B cell (primary cell): Measurements from ENCODE around the gene PPP1R14B. TPM values are rescaled to one million over a fixed set of nuclear protein-coding genes. Genes with fewer than 3 reads are reported as not detected.

Experiments
- ATAC-seq: fragments of 200-7000 bp; cut with Tn5 transposase; one replicate; pipeline ENCODE4 v1.10.0; 2021; ENCODE audit warnings: low read depth, mild to moderate bottlenecking, moderate number of reproducible peaks, moderate library complexity
- CTCF ChIA-PET: fragments of 350-600 bp; sonication (Branson Sonifier 250); formaldehyde crosslinking; loops from one replicate; lab custom pipeline; 2021; ENCODE audit warnings: antibody characterized with exemption, inconsistent platforms; lab: Charles Lee
- POLR2A ChIA-PET: fragments of 350-600 bp; sonication (Branson Sonifier 250); formaldehyde crosslinking; loops from one replicate; lab custom pipeline; 2021; ENCODE audit warnings: antibody characterized with exemption; lab: Charles Lee
- DNase-seq: peaks from one replicate; pipeline ENCODE4 v3.0.0; 2013
- H2AFZ ChIP-seq: 2 replicates; pipeline ENCODE4 v1.6.1; 2012; ENCODE audit warnings: mild to moderate bottlenecking, low read depth, low read length; ENCODE audit not compliant: insufficient read depth, poor library complexity, severe bottlenecking
- H3K27ac ChIP-seq, 2 donors: 1 replicate in 1 of 2; 2 replicates in 1 of 2; pipeline ENCODE4 v1.5.1; 2012 to 2013; ENCODE audit warnings: low read length in 2 of 2, mild to moderate bottlenecking in 2 of 2, moderate library complexity in 1 of 2
- H3K27me3 ChIP-seq, 4 experiments: fragments of 200-600 bp in 1 of 4; sonication (generic) in 1 of 4; replicated peaks in 1 of 4; 1 replicate in 2 of 4; 2 replicates in 2 of 4; pipeline versions ENCODE4 v1.6.1 to v1.7.0; 2013 to 2016; ENCODE audit warnings: low read length in 3 of 4, mild to moderate bottlenecking in 2 of 4, mixed read lengths in 1 of 4, moderate library complexity in 1 of 4; ENCODE audit not compliant: insufficient read depth in 4 of 4, control insufficient read depth in 3 of 4; ENCODE audit errors: control extremely low read depth in 1 of 4
- H3K36me3 ChIP-seq, 2 experiments: replicated peaks in 1 of 2; 1 replicate in 1 of 2; 2 replicates in 1 of 2; pipeline versions ENCODE4 v1.6.1 to v1.7.1; 2013; ENCODE audit warnings: low read length in 1 of 2; ENCODE audit not compliant: insufficient read depth in 2 of 2, control insufficient read depth in 1 of 2; ENCODE audit errors: control extremely low read depth in 1 of 2, extremely low read depth in 1 of 2
- H3K4me1 ChIP-seq, 2 donors: fragments of 200-600 bp in 1 of 2; sonication (generic) in 1 of 2; 1 replicate in 1 of 2; 2 replicates in 1 of 2; pipeline versions ENCODE4 v1.5.1 to v1.6.1; 2013 to 2017; ENCODE audit warnings: low read length in 2 of 2; ENCODE audit not compliant: control insufficient read depth in 2 of 2, insufficient read depth in 2 of 2
- H3K4me2 ChIP-seq: replicated peaks from 2 replicates; pipeline ENCODE3; 2012; ENCODE audit warnings: mild to moderate bottlenecking, low read depth, low read length; ENCODE audit not compliant: poor library complexity, severe bottlenecking
- H3K4me3 ChIP-seq, 5 experiments: fragments of 200-600 bp in 1 of 5; sonication (generic) in 1 of 5; 1 replicate in 3 of 5; 2 replicates in 2 of 5; pipeline versions ENCODE4 v1.5.1 to v1.7.0; 2011 to 2016; ENCODE audit warnings: low read length in 4 of 5, mild to moderate bottlenecking in 4 of 5, low read depth in 2 of 5, control low read depth in 1 of 5, moderate library complexity in 1 of 5; ENCODE audit not compliant: insufficient read depth in 1 of 5; ENCODE audit errors: control extremely low read depth in 1 of 5, extremely low read depth in 1 of 5
- H3K79me2 ChIP-seq: fragments of 200-600 bp; sonication (generic); one replicate; pipeline ENCODE4 v1.6.0; 2016; ENCODE audit warnings: low read length; ENCODE audit not compliant: control insufficient read depth, insufficient read depth
- H3K9ac ChIP-seq: fragments of 200-600 bp; sonication (generic); 2 replicates; pipeline ENCODE4 v1.6.1; 2017; ENCODE audit warnings: mild to moderate bottlenecking, low read length, moderate library complexity
- H3K9me3 ChIP-seq, 3 donors: one replicate each; pipeline versions ENCODE4 v1.6.1 to v1.7.1; 2013; ENCODE audit warnings: low read length in 2 of 3; ENCODE audit not compliant: control insufficient read depth in 2 of 3, insufficient read depth in 1 of 3; ENCODE audit errors: control extremely low read depth in 1 of 3
- H4K20me1 ChIP-seq: 2 replicates; pipeline ENCODE4 v1.6.0; 2012; ENCODE audit warnings: mild to moderate bottlenecking, low read length; ENCODE audit not compliant: insufficient read depth, control insufficient read depth, poor library complexity, severe bottlenecking
- H3K27ac Mint-ChIP-seq: one replicate; pipeline ENCODE4 v1.8.0; 2021; ENCODE audit warnings: mixed read lengths
- H3K27me3 Mint-ChIP-seq: one replicate; pipeline ENCODE4 v1.8.0; 2021; ENCODE audit warnings: mixed read lengths
- H3K4me1 Mint-ChIP-seq: one replicate; pipeline ENCODE4 v1.8.0; 2021; ENCODE audit warnings: mixed read lengths
- H3K4me3 Mint-ChIP-seq: one replicate; pipeline ENCODE4 v1.8.0; 2021; ENCODE audit warnings: mixed read lengths
- H3K9me3 Mint-ChIP-seq: one replicate; pipeline ENCODE4 v1.8.0; 2022; ENCODE audit warnings: mixed read lengths; ENCODE audit not compliant: insufficient read depth
- CTCF ChIP-seq: fragments of 200-600 bp; IDR thresholded peaks from one replicate; pipeline ENCODE4 v1.8.0; 2022; ENCODE audit warnings: antibody characterized with exemption, mild to moderate bottlenecking
- EZH2 ChIP-seq: IDR thresholded peaks from 2 replicates; pipeline ENCODE4 v1.6.1; 2012; ENCODE audit warnings: borderline replicate concordance, low read depth, mild to moderate bottlenecking, moderate library complexity, low read length; ENCODE audit not compliant: insufficient read depth, poor library complexity, severe bottlenecking
- WGBS: methylation state at CpG from one replicate; pipeline ENCODE4 v1.1.5; 2013; ENCODE audit warnings: missing lambda C conversion rate; ENCODE audit not compliant: insufficient coverage; 5-methylcytosine and 5-hydroxymethylcytosine counted together
- intact Hi-C: fragments of 100-400 bp; cut with micrococcal nuclease; formaldehyde crosslinking; loops from one replicate; pipeline ENCODE4 v1.10.0; 2022
- polyA plus RNA-seq: library from polyadenylated mRNA; depleted of rRNA; stranded (reverse); fragments of >200 nt; gene quantifications from 2 replicates; pipeline ENCODE4 v1.2.3, GENCODE V29; 2012
- total RNA-seq, 2 donors: library from RNA; stranded (reverse); fragments of 120-200 nt in 1 of 2; gene quantifications; 1 replicate in 1 of 2; 2 replicates in 1 of 2; pipeline versions ENCODE4 v1.2.3 to v1.2.4, GENCODE V29; 2013 to 2022

The PPP1R14B gene
- total and polyA plus RNA-seq, 2 donors (not counting 1 experiment from before 2014, with no cell fraction given) = 41.2 to 51.0 TPM

GRCh38 chr11:64233913-64234586, 12.7 kb downstream of the PPP1R14B start, which contains the start of gene VEGFB:
Gene VEGFB, plus strand, starts transcription at chr11:64234584. Its CDS starts 250 bp downstream, at chr11:64234834.
- ChIA-PET CTCF (interaction anchor here (1.0 to 2.2 kb wide), 2 partner anchors 10 to 29 kb away, joined by 5 to 10 read pairs; no protein-coding TSS in a partner anchor), POLR2A (interaction anchor here (0.9 to 2.4 kb wide), 4 partner anchors 11 to 38 kb away, joined by 3 to 7 read pairs (median 4); partner anchors contain the start of gene FERMT3)
- Histone ChIP-seq H3K27me3 (no peaks in the 10 kb centered on the region), H3K4me1 (peaks cover 34 to 70% of the 10 kb centered on the region in 2 donors), H3K4me2 (peak within 1 kb of the TSS; percentile 99), H3K4me3 (peak within 1 kb of the TSS; percentile 53 to 84 (median 67)), H3K9ac (peak within 1 kb of the TSS; percentile 89), H3K27ac (peak within 1 kb of the TSS; percentile 65 to 85), H3K36me3 (peaks cover 0 to 27% of the 10 kb centered on the region in 2 experiments), H4K20me1 (peaks cover 25% of the 10 kb centered on the region), H3K9me3 (no peaks in the 10 kb centered on the region), H3K79me2 (peaks cover 23% of the 10 kb centered on the region), H2AFZ (peak within 1 kb of the TSS; percentile 64)
- Mint-ChIP-seq H3K27me3 (no peaks in the 10 kb centered on the region), H3K4me3 (peak within 1 kb of the TSS; percentile 96), H3K4me1 (peaks cover 65% of the 10 kb centered on the region), H3K9me3 (no peaks in the 10 kb centered on the region), H3K27ac (peak within 1 kb of the TSS; percentile 96)
- intact Hi-C loops = loop anchor here (1.0 kb wide), 1 partner anchor 8 kb away; the partner anchor contains the start of genes NUDT22 and TRPT1
- WGBS = 11% methylated on average over 49 of the region's 62 CpGs
- TF ChIP-seq CTCF = no peak
- no peak for TF ChIP-seq EZH2
- ATAC-seq (peak; percentile 59), DNase-seq (peak; percentile 81)

- Histone ChIP-seq H2AFZ (no peak overlapping the region), H4K20me1 (peaks cover 25% of the 10 kb centered on the region), H3K27ac (no peak overlapping the region)
Measured at GRCh38 chr11:64232967-64233315, 13.8 kb downstream of the PPP1R14B start.

More at GRCh38 chr11:64232967-64233315, 13.8 kb downstream of the PPP1R14B start:
- peaks cover 0 to 16% of the 10 kb centered on the region in 2 experiments for H3K36me3 ChIP-seq
- H3K9me3 Mint-ChIP-seq = no peaks in the 10 kb centered on the region
- ChIA-PET POLR2A (interaction anchor here (0.7 to 2.4 kb wide), 8 partner anchors 8 to 68 kb away, joined by 3 to 11 read pairs (median 6); partner anchors contain the start of genes FKBP2 and STIP1), CTCF (interaction anchor here (0.7 to 1.6 kb wide), 7 partner anchors 9 to 72 kb away, joined by 3 to 6 read pairs (median 3); partner anchors contain the start of gene ESRRA)
- H3K4me1 ChIP-seq = peaks cover 35 to 62% of the 10 kb centered on the region in 2 donors
- intact Hi-C loops = no loop called here
- no peaks in the 10 kb centered on the region for H3K27me3 ChIP-seq
- no peak overlapping the region for H3K4me2 ChIP-seq
- no peak overlapping the region for H3K9ac ChIP-seq
- H3K27ac Mint-ChIP-seq = peak overlapping the region; percentile 72
- no peak overlapping the region for H3K4me3 ChIP-seq
- peaks cover 57% of the 10 kb centered on the region for H3K4me1 Mint-ChIP-seq
- ATAC-seq = no peak
- peaks cover 23% of the 10 kb centered on the region for H3K79me2 ChIP-seq
- no peaks in the 10 kb centered on the region for H3K9me3 ChIP-seq
- WGBS = 98% methylated on average over 6 of the region's 8 CpGs
- no peaks in the 10 kb centered on the region for H3K27me3 Mint-ChIP-seq
- H3K4me3 Mint-ChIP-seq = peak overlapping the region; percentile 76
- TF ChIP-seq EZH2 = no peak
- DNase-seq = no peak
